HepG2 (cell line): Measurements from ENCODE around the gene NECTIN2. TPM values are rescaled to one million over a fixed set of nuclear protein-coding genes. Genes with fewer than 3 reads are reported as not detected.

Source experiments
- ATF3 ChIP-seq: sonication (generic); formaldehyde crosslinking; IDR thresholded peaks from 2 replicates; pipeline ENCODE4 v1.4.0; 2020; ENCODE audit warnings: missing genetic modification reagents
- CCAR2 ChIP-seq: fragments of 200-400 bp; formaldehyde crosslinking; optimal IDR thresholded peaks from 2 replicates; pipeline ENCODE3; 2018; ENCODE audit warnings: low read depth, mild to moderate bottlenecking, low read length, moderate library complexity
- CREBL2 ChIP-seq: sonication (generic); formaldehyde crosslinking; IDR thresholded peaks from 2 replicates; pipeline ENCODE4 v1.8.1; 2023; ENCODE audit warnings: missing genetic modification reagents, mild to moderate bottlenecking, borderline replicate concordance
- DPF2 ChIP-seq: sonication (generic); formaldehyde crosslinking; IDR thresholded peaks from 2 replicates; pipeline ENCODE4 v1.4.0; 2020; ENCODE audit warnings: mild to moderate bottlenecking, low read depth, missing genetic modification reagents, borderline replicate concordance
- HIC2 ChIP-seq: sonication (generic); formaldehyde crosslinking; IDR thresholded peaks from 2 replicates; pipeline ENCODE4 v1.9.0; 2022; ENCODE audit warnings: low read depth, missing genetic modification reagents
- HINFP ChIP-seq: sonication (generic); formaldehyde crosslinking; IDR thresholded peaks from 2 replicates; pipeline ENCODE4 v1.4.0; 2020; ENCODE audit warnings: low read depth, mild to moderate bottlenecking, missing genetic modification reagents
- HNRNPUL1 ChIP-seq: fragments of 200-400 bp; formaldehyde crosslinking; IDR thresholded peaks from 2 replicates; pipeline ENCODE4 v1.6.1; 2017; ENCODE audit warnings: low read depth, mild to moderate bottlenecking, low read length, moderate library complexity
- KDM5A ChIP-seq: fragments of 200-600 bp; sonication (generic); IDR thresholded peaks from 2 replicates; pipeline ENCODE4 v1.7.0; 2018; ENCODE audit warnings: antibody characterized with exemption, mild to moderate bottlenecking, low read length, borderline replicate concordance
- KLF6 ChIP-seq: IDR thresholded peaks from 2 replicates; pipeline ENCODE4 v1.8.0; 2016; ENCODE audit warnings: missing biosample characterization, missing genetic modification reagents
- PRPF4 ChIP-seq: fragments of 200-400 bp; formaldehyde crosslinking; IDR thresholded peaks from 2 replicates; pipeline ENCODE4 v1.6.1; 2016; ENCODE audit warnings: low read length, low read depth; ENCODE audit not compliant: poor library complexity, severe bottlenecking
- RORA ChIP-seq: sonication (generic); formaldehyde crosslinking; IDR thresholded peaks from 2 replicates; pipeline ENCODE4 v1.5.0; 2020; ENCODE audit warnings: mild to moderate bottlenecking, missing genetic modification reagents, moderate library complexity
- SMARCC2 ChIP-seq: fragments of 450-650 bp; IDR thresholded peaks from 2 replicates; pipeline ENCODE4 v1.6.1; 2017; ENCODE audit warnings: antibody characterized with exemption, mild to moderate bottlenecking
- SP2 ChIP-seq: sonication (generic); formaldehyde crosslinking; IDR thresholded peaks from 2 replicates; pipeline ENCODE4 v1.5.1; 2020; ENCODE audit warnings: mild to moderate bottlenecking, missing genetic modification reagents
- TFAP4 ChIP-seq: sonication (generic); IDR thresholded peaks from 2 replicates; pipeline ENCODE4 v1.6.1; 2016; ENCODE audit warnings: low read depth, borderline replicate concordance
- ZBTB25 ChIP-seq: IDR thresholded peaks from 2 replicates; pipeline ENCODE4 v1.6.1; 2018; ENCODE audit warnings: missing genetic modification reagents
- ZFP37 ChIP-seq: sonication (generic); formaldehyde crosslinking; IDR thresholded peaks from 2 replicates; pipeline ENCODE4 v1.4.0; 2020; ENCODE audit warnings: missing genetic modification reagents, borderline replicate concordance
- ZFYVE20 ChIP-seq: sonication (generic); formaldehyde crosslinking; IDR thresholded peaks from 2 replicates; pipeline ENCODE4 v1.8.0; 2023; ENCODE audit warnings: low read depth, mild to moderate bottlenecking, moderate library complexity, missing genetic modification reagents, borderline replicate concordance
- ZNF235 ChIP-seq: sonication (generic); formaldehyde crosslinking; IDR thresholded peaks from 2 replicates; pipeline ENCODE4 v1.8.1; 2023; ENCODE audit warnings: mild to moderate bottlenecking, missing genetic modification reagents, borderline replicate concordance
- ZNF543 ChIP-seq: sonication (generic); formaldehyde crosslinking; IDR thresholded peaks from 2 replicates; pipeline ENCODE4 v1.4.0; 2020; ENCODE audit warnings: mild to moderate bottlenecking, missing genetic modification reagents
- ZNF615 ChIP-seq: sonication (generic); formaldehyde crosslinking; IDR thresholded peaks from 2 replicates; pipeline ENCODE4 v1.5.0; 2020; ENCODE audit warnings: mild to moderate bottlenecking, missing genetic modification reagents, borderline replicate concordance
- ZNF747 ChIP-seq: sonication (generic); formaldehyde crosslinking; IDR thresholded peaks from 2 replicates; pipeline ENCODE4 v1.8.1; 2023; ENCODE audit warnings: missing genetic modification reagents, mild to moderate bottlenecking, borderline replicate concordance
- ZNF790 ChIP-seq: sonication (generic); formaldehyde crosslinking; IDR thresholded peaks from 2 replicates; pipeline ENCODE4 v1.8.0; 2022; ENCODE audit warnings: missing genetic modification reagents, mild to moderate bottlenecking, borderline replicate concordance
- polyA plus RNA-seq, 8 experiments: library from polyadenylated mRNA; depleted of rRNA in 3 of 8; stranded (reverse) in 7 of 8; unstranded in 1 of 8; fragments of >200 nt; fragmentation: Illumina TruSeq in 4 of 8; extraction: Trizol in 4 of 8; gene quantifications; 2 replicates each; pipeline versions ENCODE4 v1.2.1 to v1.2.3, GENCODE V29; 2011 to 2016; ENCODE audit warnings: low read depth in 4 of 8, missing spikeins in 1 of 8, mixed read lengths in 1 of 8; ENCODE audit not compliant: insufficient read depth in 1 of 8
- total RNA-seq, 5 experiments: library from RNA; depleted of rRNA; stranded (reverse); fragments of >200 nt; fragmentation: Illumina TruSeq; extraction: Trizol; gene quantifications; 2 replicates each; pipeline ENCODE4 v1.2.3, GENCODE V29; 2016; ENCODE audit warnings: low read depth in 1 of 5

NECTIN2 gene
- total and polyA plus RNA-seq, 2 of the 13 experiments (the other 11 are each of a cell fraction or from before 2014, with no cell fraction given) = 75.4 to 114 TPM

- TF ChIP-seq ATF3 (CRISPR knock-in tag) (peak; percentile 34; the same call in 1 of the 2 replicates), ZNF235 (no peak), HINFP (0 out of 2 replicates have a peak, but pooled peaks have one; percentile 47), ZNF790 (no peak), TFAP4 (peak; percentile 16; the same call in 1 of the 2 replicates), SMARCC2 (no peak), HIC2 (CRISPR knock-in tag) (peak; percentile 45; the same call in 1 of the 2 replicates), HNRNPUL1 (no peak), KLF6 (0 out of 2 replicates have a peak, but pooled peaks have one; percentile 20), ZNF747 (CRISPR knock-in tag) (no peak), PRPF4 (peak; percentile 67), KDM5A (no peak), DPF2 (peak; percentile 67; the same call in 1 of the 2 replicates), ZFYVE20 (CRISPR knock-in tag) (no peak), ZNF615 (no peak), SP2 (CRISPR knock-in tag) (no peak), ZBTB25 (CRISPR knock-in tag) (0 out of 2 replicates have a peak, but pooled peaks have one; percentile 36), ZNF543 (CRISPR knock-in tag) (peak; percentile 73; the same call in 1 of the 2 replicates), CREBL2 (CRISPR knock-in tag) (no peak), RORA (CRISPR knock-in tag) (no peak), CCAR2 (no peak), ZFP37 (no peak)
These were observed 45.6 kb upstream of the NECTIN2 start (continued) for GRCh38 chr19:44800461-44800860.
